Activated CD4-positive, alpha-beta T cell treated with anti-CD3 and anti-CD28 coated beads for 4 hours (primary cell): ENCODE measurements around the gene PPM1L.

Experiments used
- DNase-seq, 2 donors: peaks; one replicate each; pipeline ENCODE4 v3.0.0-alpha.2; 2020

PPM1L gene

GRCh38 chr3:160765211-160765610, 9.2 kb downstream of the PPM1L start:
- no peak for DNase-seq

- DNase-seq, result no peak
These were observed 12.0 kb downstream of the PPM1L start for GRCh38 chr3:160768031-160768430.

GRCh38 chr3:160768918-160769317, 12.9 kb downstream of the PPM1L start:
- DNase-seq, result no peak

GRCh38 chr3:160771811-160772459, 15.9 kb downstream of the PPM1L start:
- no peak for DNase-seq

GRCh38 chr3:160773722-160774121, 17.7 kb downstream of the PPM1L start:
- DNase-seq, result no peak

- no peak for DNase-seq
These were observed 18.1 kb downstream of the PPM1L start for GRCh38 chr3:160774172-160774571.

GRCh38 chr3:160778480-160778879, 22.4 kb downstream of the PPM1L start:
- no peak for DNase-seq

- DNase-seq, result no peak
These were observed 23.0 kb downstream of the PPM1L start for GRCh38 chr3:160779040-160779439.

- no peak for DNase-seq
These were observed 24.2 kb downstream of the PPM1L start for GRCh38 chr3:160780245-160780644.

GRCh38 chr3:160781402-160781801, 25.4 kb downstream of the PPM1L start:
- DNase-seq, result no peak

- DNase-seq, result no peak
These were observed 25.8 kb downstream of the PPM1L start for GRCh38 chr3:160781863-160782262.

- no peak for DNase-seq
These were observed 28.8 kb downstream of the PPM1L start for GRCh38 chr3:160784853-160785252.

GRCh38 chr3:160790726-160791125, 34.7 kb downstream of the PPM1L start:
- DNase-seq, result no peak

GRCh38 chr3:160792540-160792939, 36.5 kb downstream of the PPM1L start:
- DNase-seq, result no peak

- no peak for DNase-seq
These were observed 37.8 kb downstream of the PPM1L start for GRCh38 chr3:160793722-160794252.

GRCh38 chr3:160796089-160796812, 40.2 kb downstream of the PPM1L start:
- no peak for DNase-seq

GRCh38 chr3:160796813-160797164, 40.8 kb downstream of the PPM1L start:
- no peak for DNase-seq

- no peak for DNase-seq
These were observed 41.3 kb downstream of the PPM1L start for GRCh38 chr3:160797356-160797755.

- DNase-seq, result no peak
These were observed 45.5 kb downstream of the PPM1L start for GRCh38 chr3:160801386-160802118.

- no peak for DNase-seq
These were observed 48.7 kb downstream of the PPM1L start for GRCh38 chr3:160804762-160805161.

- DNase-seq, result no peak
These were observed 50.1 kb downstream of the PPM1L start for GRCh38 chr3:160806094-160806493.

- DNase-seq, result no peak
These were observed 50.7 kb downstream of the PPM1L start for GRCh38 chr3:160806686-160807085.

- DNase-seq, result no peak
These were observed 52.8 kb downstream of the PPM1L start for GRCh38 chr3:160808838-160809237.

- DNase-seq, result no peak
These were observed 53.4 kb downstream of the PPM1L start for GRCh38 chr3:160809453-160809852.
